GM18951 (cell line): ENCODE results near the gene C16orf96.

Source experiments
- POLR2A ChIP-seq: IDR thresholded peaks from 4 replicates; pipeline ENCODE4 v1.6.1; 2011; ENCODE audit warnings: mild to moderate bottlenecking; ENCODE audit not compliant: insufficient read length, insufficient read depth; ENCODE audit errors: extremely low read depth
- in situ Hi-C: fragments of 300-500 bp; cut with MboI; formaldehyde crosslinking; loops from one replicate; pipeline ENCODE4 v1.12.0; 2022; ENCODE audit warnings: low sequenced_read_pairs, mixed read lengths, inconsistent platforms; ENCODE audit not compliant: unreplicated experiment

Gene C16orf96

DNA sequence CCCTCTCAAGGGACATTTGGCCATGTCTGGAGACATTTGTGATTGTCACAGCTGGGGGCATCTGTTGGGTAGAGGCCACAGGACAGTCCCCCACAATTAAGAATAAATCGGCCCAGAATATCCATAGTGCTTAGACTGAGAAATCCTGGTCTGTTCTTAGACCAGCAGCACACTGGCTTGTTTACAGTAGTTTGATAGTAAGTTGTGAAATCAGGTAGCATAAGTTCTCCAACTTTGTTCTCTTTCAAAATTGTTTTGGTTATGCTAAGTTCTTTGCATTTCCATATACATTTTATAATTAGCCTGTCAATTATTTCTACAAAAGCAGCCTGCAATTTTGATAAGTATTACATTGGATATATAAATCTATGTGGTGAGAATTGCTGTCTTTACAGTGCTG, 75.3 kb downstream of the C16orf96 start:
- TF ChIP-seq POLR2A = no peak
- in situ Hi-C loops = no loop called here

DNA sequence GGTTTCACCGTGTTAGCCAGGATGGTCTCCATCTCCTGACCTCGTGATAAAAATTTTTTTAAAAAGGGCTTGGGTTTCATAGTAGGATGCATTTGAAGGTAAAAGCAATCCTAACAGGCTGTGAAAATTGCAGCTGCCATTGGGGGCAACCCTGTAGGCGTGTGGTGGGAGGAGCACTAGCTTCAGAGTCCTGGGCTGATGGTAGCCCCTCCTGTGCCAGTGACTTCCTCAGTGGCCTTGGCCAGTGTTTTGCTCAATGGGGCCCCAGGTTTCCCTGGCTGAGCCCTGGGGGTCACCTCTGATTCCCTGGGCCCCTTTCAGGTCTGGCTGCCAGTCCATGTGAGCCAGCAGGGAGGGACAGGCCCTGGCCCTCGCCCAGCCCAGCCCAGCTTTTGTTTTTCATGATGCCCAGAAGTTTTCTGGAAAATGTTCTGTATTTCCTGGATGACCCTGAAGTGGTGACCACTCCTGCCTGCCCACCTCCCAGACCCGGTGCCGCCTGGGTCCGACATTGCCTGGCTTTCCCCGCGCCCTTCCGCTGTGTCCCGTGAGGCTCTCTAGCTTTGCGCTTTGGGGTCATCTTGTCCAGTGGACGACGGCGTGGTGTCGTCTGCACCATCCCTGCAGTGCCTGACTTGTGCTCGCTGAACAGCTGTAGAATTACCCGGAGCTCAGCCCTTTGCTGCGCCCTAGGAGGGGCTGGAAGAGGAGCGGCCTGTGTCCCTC, 77.9 kb downstream of the C16orf96 start:
- no peak for TF ChIP-seq POLR2A
- in situ Hi-C loops = no loop called here

DNA sequence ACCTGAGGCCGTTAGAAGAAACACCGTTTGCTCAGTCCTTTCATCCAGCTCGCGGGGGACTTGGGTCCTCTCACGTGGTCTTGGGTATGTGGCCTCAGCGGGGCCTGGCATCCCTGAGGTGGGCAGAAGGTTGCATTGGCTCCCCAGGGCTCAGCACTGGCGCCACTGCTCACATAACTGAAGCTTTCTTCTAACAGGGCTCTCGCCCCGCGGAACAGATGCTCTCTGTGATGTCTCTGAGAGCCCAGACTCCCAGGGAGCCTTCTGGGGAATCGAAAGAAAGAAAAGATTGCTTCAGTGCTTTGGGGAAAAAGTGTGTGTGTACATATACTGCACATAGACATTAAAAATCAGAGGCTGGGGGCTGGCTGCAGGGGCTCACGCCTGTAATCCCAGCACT, 78.6 kb downstream of the C16orf96 start:
- in situ Hi-C loops = no loop called here
- TF ChIP-seq POLR2A = no peak

DNA sequence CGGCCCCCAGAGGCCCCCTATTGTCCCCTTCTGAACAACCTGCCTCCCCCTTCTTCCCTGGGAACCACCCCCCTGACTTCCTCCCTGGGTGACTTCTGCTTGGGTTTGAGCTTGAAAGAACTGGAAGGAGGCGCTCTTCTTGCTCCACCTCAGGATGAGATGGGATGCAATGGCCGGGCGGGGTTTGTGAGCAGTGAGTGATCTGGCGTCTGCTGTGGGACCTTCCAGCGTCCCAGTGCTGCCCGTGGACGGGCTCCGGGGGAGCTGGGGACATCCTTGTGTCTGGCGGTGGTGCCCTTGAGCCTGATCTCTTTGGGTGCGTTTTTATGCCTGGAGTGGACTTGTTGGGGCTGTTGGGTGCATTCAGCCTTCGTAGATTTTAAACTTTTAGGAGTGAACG, 80.1 kb downstream of the C16orf96 start:
- TF ChIP-seq POLR2A = no peak
- in situ Hi-C loops = no loop called here

DNA sequence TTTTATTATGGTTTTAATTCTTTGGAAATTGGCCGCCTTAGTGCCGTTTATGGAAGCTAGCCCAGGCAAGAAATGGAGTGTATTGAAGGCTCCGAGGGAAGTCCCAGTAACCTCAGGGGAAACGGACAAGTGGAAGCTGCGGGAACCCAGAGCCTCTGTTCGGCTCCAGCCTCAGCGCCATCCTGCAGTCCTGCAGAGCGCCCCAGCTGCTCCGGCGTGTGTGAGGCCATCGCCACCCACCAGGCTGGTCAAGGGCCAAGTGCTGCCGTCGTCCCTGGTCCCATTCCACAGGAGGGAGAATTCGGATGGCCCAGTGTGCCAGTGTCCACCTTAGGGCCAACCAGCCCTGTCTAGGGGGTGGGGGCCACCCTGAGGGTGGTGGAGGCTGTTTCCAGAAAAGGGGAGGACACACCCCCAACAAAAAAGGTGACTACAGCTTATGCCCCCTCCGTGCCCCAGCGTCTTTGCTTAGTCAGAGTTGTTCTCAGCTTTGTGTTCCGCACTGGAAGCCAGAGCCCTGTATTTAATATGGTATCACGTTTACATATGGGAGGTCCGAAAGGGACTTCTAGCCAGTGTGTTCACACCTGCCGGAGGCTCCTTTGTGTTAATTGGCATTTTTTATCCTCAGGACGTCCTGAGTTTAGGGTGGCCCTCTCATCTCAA, 81.5 kb downstream of the C16orf96 start:
- in situ Hi-C loops = no loop called here
- no peak for TF ChIP-seq POLR2A

DNA sequence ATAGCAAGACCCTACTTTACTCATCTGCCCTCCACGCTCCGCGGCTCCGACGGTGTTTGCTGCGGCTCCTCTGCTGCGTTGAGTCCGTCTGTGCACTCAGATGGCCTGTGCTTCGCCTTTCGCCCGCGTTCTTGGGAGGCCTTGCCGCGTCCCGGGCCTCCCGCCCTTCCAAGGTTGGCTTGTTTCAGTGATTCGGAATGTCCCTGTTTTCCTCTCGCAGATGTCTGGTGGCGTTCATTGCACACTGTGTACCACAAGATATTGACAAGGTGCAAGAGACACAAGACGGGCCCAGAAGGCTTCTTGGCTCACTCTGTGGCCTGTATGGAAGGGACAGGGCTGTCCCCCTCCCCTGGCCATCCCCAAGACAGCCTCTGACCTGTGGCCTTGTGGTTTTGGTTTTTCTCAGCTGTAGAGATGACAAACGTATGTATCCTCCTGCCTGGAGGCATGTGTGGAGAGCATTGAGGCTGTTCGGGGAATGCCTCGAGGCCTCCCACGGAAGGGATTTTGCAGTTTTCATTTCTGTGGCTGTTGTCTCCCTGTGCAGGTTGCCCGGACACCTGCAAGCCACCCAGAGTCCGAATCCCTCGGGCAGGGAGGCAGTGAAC, 83.9 kb downstream of the C16orf96 start:
- no peak for TF ChIP-seq POLR2A
- in situ Hi-C loops = no loop called here

DNA sequence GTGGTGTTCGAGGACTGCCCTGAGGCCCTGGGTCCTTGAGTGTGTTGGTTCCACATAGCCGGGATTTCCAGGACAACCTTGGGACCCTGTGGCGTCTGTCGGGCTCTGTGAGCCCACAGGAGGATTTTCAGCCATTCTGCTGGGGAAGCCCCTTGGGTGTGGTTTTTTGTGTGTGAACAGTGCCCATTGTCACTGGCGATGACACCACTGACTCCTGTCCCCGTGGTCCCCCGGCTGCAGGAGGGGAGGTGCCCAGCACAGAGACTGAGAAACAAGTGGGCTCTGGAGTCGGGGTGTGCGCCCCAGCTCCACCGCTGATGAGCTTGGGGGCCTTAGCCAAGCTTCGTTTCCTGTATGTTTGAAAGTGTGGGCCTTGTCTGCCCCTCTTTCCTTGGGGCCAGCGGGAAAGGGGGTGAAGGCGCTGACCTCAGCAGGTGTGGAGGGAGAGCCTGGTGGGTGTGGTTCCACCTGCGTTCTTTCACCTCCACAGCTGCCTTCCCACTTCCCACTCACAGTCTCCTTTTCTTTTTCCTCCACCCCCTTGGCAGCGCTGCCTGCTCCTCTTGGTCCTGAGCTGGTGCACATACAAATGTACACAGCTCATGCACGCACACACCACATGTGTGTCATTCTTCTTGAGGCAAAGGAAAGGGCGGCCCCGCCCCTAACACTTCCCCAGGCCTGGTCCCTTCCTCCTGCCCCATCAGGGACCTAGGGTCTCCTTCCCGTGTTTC, 84.6 kb downstream of the C16orf96 start:
- no peak for TF ChIP-seq POLR2A
- in situ Hi-C loops = no loop called here

DNA sequence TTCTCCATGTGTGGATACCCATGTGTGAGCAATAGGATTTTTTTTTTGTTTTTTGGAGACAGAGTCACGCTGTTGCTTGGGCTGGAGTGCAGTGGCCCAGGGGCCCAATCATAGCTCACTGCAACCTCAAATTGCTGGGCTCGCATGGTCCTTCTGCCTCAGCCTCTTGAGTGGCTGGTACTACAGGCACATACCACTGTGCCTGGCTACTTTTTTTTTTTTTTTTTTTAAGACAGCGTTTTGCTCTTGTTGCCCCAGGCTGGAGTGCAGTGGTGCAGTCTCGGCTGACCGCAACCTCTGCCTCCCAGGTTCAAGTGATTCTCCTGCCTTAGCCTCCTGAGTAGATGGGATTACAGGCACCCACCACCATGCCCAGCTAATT, 85.2 kb downstream of the C16orf96 start:
- in situ Hi-C loops = no loop called here
- no peak for TF ChIP-seq POLR2A

DNA sequence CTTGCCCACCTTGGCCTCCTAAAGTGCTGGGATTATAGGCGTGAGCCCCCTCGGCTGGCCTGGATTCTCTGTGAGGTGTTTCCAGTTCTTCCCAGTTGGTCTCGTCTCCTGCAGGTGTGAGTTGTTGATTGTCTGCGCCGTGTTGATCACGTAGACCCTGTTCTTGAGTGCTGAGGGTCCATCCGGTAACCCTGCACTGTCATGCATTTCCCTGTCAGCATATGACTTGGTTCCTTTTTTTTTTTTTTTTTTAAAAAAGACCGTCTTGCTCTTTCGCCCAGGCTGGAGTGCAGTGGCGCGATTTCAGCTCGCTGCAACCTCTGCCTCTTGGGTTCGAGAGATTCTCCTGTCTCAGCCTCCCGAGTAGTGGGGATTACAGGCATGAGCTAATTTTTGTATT, 85.8 kb downstream of the C16orf96 start:
- in situ Hi-C loops = no loop called here
- TF ChIP-seq POLR2A = no peak

DNA sequence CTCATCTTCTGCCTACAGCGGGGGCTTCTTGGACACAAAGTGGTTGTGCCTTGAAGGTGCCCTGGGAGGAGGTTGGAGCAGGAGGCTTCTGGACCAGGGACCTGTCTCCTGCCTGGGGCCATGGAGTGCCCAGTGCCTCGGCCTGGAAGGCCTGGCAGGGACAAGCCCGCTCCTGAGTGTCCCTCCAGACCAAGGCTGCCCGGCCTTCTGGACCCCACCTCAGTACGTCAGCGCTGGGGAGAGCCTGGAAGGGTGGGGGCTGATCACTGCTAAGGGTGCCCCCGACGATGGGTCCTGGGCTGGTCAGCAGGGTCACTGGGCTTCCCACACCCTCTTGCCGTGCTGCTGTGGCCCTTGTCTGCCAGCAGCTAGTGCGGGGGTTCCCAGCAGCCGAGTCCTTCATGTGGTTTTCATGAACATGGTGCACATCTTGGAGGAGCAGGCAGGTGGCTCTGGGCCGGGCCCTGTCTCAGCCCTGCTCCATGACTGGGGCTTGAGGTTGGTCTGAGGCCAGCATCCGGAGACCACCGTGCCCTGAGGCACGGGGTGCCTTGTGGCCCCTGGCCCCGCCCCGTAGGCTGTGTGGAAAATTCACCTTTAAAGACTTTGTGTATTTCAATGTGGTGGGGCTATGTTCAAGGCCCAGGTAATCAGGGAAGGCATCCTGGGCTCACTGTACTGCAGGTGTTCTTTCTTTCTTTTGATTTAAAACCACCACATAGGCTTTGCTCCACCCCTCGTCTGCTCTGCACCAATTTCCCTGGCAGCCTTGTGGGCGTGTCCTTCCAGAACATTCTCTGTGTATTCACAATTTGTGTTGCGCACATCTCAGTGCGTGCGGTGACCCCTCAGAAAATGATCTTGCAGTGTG, 90.9 kb downstream of the C16orf96 start:
- no peak for TF ChIP-seq POLR2A
- in situ Hi-C loops = no loop called here

DNA sequence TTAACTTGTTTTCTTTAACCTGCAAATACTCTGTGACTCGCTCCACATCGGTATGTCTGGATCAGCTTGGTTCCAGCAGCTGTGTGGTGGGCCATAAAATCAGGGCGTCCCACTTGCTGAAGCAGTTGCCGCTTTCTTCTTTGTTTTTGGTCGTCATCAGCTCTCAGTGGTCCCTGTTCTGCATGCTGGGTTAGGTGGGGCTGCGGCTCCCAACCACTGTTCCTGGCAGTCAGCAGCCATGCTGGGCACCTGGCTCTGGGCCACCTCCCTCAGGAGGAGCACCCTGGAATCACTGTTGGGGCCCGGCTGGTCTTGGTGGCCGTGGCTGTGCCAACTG, 91.5 kb downstream of the C16orf96 start:
- in situ Hi-C loops = no loop called here
- TF ChIP-seq POLR2A = no peak

DNA sequence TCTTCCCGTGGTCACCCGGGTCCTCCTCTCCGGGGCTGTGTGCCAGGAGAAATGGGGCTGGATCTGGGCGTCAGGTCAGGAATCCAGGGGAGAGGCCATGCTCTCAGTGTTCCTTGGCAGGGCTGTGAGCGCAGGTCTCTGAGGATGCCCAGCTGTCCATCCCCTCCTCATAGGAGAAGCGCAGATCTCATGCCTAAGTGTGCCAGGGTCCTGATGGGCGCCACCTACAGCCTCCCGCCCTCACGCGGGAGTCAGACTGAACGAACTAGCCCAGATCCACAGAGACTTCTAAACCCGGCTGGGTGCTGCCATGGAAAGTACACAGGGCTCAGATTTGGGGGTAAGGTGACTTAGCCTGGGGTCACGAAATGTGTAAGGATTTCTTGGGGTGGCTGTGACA, 92.8 kb downstream of the C16orf96 start:
- in situ Hi-C loops = no loop called here

DNA sequence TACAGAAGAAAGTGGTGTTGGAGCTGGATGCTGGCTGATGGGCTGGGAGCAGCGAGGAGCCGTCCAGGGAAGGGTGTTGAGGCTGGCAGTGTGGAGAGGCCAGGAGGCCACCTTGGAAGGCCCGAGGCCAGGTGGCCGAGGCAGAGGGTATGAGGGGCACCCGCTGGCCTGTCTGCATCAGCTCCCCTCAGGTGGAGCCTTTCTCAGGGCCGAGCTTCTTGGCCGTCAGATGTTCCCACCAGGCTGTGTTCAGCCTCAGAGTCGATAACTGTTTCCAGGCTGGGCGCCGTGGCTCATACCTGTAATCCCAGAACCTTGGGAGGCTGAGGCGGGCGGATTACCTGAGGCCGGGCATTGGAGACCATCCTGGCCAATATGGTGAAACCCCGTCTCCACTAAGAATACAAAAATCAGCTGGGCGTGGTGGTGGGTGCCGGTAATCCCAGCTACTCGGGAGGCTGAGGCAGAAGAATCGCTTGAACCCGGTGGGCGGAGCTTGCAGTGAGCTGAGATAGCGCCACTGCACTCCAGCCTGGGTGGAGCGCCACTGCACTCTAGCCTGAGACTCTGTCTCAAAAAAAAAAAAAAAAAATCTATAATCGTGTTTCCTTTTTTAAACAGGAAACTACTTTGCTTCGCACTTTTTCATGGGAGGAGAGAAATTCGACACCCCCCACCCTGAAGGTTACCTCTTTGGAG, 93.8 kb downstream of the C16orf96 start:
- in situ Hi-C loops = no loop called here
- no peak for TF ChIP-seq POLR2A

More for the DNA sequence above, 92.8 kb downstream of the C16orf96 start:
- no peak for TF ChIP-seq POLR2A
